ENCODE measurements around the gene MYO3B. TPM values are rescaled to one million over a fixed set of nuclear protein-coding genes. Genes with fewer than 3 reads are reported as not detected.

The MYO3B gene
- total and polyA plus RNA-seq, 3 donors from 2014 or later = 1.4 to 3.5 (median 2.5) TPM

GRCh38 chr2:170222298-170222697 is 44.4 kb downstream of the MYO3B start:
- H3K9me3 ChIP-seq = no peaks in the 10 kb centered on the region
- WGBS, 2 donors = 74% methylated on average over 5 of the region's 5 CpGs
- no peaks in the 10 kb centered on the region for H3K27me3 ChIP-seq
- no peak overlapping the region for H3K27ac ChIP-seq
- intact Hi-C loops (cut with DNase I; ENCODE audit: low total_unique reads) = no loop called here
- H3K4me3 ChIP-seq = no peak overlapping the region
- H3K36me3 ChIP-seq (ENCODE audit: low read depth, missing control alignments) = no peaks in the 10 kb centered on the region
- TF ChIP-seq POLR2A (IDR thresholded peaks at IDR 0.05) = no peak
- TF ChIP-seq, protein P1, sequence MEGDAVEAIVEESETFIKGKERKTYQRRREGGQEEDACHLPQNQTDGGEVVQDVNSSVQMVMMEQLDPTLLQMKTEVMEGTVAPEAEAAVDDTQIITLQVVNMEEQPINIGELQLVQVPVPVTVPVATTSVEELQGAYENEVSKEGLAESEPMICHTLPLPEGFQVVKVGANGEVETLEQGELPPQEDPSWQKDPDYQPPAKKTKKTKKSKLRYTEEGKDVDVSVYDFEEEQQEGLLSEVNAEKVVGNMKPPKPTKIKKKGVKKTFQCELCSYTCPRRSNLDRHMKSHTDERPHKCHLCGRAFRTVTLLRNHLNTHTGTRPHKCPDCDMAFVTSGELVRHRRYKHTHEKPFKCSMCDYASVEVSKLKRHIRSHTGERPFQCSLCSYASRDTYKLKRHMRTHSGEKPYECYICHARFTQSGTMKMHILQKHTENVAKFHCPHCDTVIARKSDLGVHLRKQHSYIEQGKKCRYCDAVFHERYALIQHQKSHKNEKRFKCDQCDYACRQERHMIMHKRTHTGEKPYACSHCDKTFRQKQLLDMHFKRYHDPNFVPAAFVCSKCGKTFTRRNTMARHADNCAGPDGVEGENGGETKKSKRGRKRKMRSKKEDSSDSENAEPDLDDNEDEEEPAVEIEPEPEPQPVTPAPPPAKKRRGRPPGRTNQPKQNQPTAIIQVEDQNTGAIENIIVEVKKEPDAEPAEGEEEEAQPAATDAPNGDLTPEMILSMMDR (IDR thresholded peaks at IDR 0.05) = no peak
- no peaks in the 10 kb centered on the region for H3K4me1 ChIP-seq
- DNase-seq = no peak

GRCh38 chr2:170222842-170223241 is 44.9 kb downstream of the MYO3B start:
- 79 to 84% methylated on average over 2 of the region's 2 CpGs for WGBS, 2 donors
- Histone ChIP-seq H3K27me3 (no peaks in the 10 kb centered on the region), H3K4me3 (no peak overlapping the region), H3K27ac (no peak overlapping the region), H3K9me3 (no peaks in the 10 kb centered on the region), H3K36me3 (ENCODE audit: low read depth, missing control alignments) (no peaks in the 10 kb centered on the region), H3K4me1 (no peaks in the 10 kb centered on the region)
- intact Hi-C loops (cut with DNase I; ENCODE audit: low total_unique reads) = no loop called here
- no peak for TF ChIP-seq POLR2A (IDR thresholded peaks at IDR 0.05)
- TF ChIP-seq, protein P1 (IDR thresholded peaks at IDR 0.05) = no peak
- no peak for DNase-seq

DNA sequence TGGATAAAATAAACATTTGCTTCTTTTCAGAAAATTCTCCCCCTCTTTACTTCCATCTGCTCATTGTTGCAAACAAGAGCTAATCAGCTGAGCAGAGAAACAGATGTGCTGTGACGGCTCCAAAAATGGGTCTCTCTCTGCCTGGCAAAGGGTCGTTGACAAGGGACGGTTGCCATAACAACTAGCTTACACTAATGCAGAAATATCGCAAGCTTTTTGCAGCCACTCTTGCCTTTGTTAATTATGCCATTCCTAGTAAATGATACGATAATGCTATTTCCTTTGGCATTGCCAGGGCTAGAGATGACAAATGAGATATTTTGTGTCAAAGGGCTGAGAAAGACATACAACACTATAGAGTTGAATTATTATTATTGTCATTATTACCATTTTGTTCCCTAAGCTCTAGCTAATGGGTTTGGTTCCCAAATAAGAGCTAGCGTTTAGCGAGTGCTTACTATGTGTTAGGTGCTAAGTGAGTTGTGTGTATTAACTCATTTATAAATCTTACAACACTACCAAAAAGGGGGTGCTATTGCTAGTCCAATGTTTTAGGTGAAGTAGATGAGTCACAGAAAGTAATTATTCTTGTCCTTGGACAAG is 46.8 kb downstream of the MYO3B start:
- DNase-seq = no peak
- WGBS, 2 donors = 62 to 68% methylated on average over 7 of the region's 7 CpGs
- Histone ChIP-seq H3K27me3 (no peaks in the 10 kb centered on the region), H3K36me3 (ENCODE audit: low read depth, missing control alignments) (no peaks in the 10 kb centered on the region), H3K27ac (no peak overlapping the region), H3K4me3 (no peak overlapping the region), H3K4me1 (no peaks in the 10 kb centered on the region), H3K9me3 (no peaks in the 10 kb centered on the region)
- TF ChIP-seq POLR2A (IDR thresholded peaks at IDR 0.05) = no peak
- TF ChIP-seq, protein P1 (IDR thresholded peaks at IDR 0.05) = no peak
- intact Hi-C loops (cut with DNase I; ENCODE audit: low total_unique reads) = no loop called here

- TF ChIP-seq, protein P1 (IDR thresholded peaks at IDR 0.05) = no peak
- no peak for TF ChIP-seq POLR2A (IDR thresholded peaks at IDR 0.05)
- no peaks in the 10 kb centered on the region for H3K36me3 ChIP-seq (ENCODE audit: low read depth, missing control alignments)
- no peaks in the 10 kb centered on the region for H3K27me3 ChIP-seq
- no peaks in the 10 kb centered on the region for H3K4me1 ChIP-seq
- no peak for DNase-seq
- no peak overlapping the region for H3K4me3 ChIP-seq
- H3K27ac ChIP-seq = no peak overlapping the region
- intact Hi-C loops (cut with DNase I; ENCODE audit: low total_unique reads) = no loop called here
- H3K9me3 ChIP-seq = no peaks in the 10 kb centered on the region
- WGBS, 2 donors = 79 to 87% methylated on average over 3 to 4 of the region's 4 CpGs
Measured at GRCh38 chr2:170226216-170226615, 48.3 kb downstream of the MYO3B start.

GRCh38 chr2:170227507-170227947 is 49.6 kb downstream of the MYO3B start:
- no peak for DNase-seq
- intact Hi-C loops (cut with DNase I; ENCODE audit: low total_unique reads) = no loop called here
- Histone ChIP-seq H3K27ac (no peak overlapping the region), H3K9me3 (no peaks in the 10 kb centered on the region), H3K4me1 (no peaks in the 10 kb centered on the region), H3K4me3 (no peak overlapping the region), H3K27me3 (no peaks in the 10 kb centered on the region), H3K36me3 (ENCODE audit: low read depth, missing control alignments) (no peaks in the 10 kb centered on the region)
- 76 to 79% methylated on average over 4 of the region's 4 CpGs for WGBS, 2 donors
- TF ChIP-seq POLR2A (IDR thresholded peaks at IDR 0.05) = no peak
- TF ChIP-seq, protein P1 (IDR thresholded peaks at IDR 0.05) = no peak
